ENCODE data around the gene IL32. TPM values are rescaled to one million over a fixed set of nuclear protein-coding genes. Genes with fewer than 3 reads are reported as not detected.

IL32 gene
- polyA plus RNA-seq, 2 of the 4 experiments (the other 2 are of a cell fraction): 8.9 to 20.2 TPM

GRCh38 chr16:3095869-3096268 is 30.4 kb downstream of the IL32 start:
- ATAC-seq (peak; percentile 47 to 52; a peak in 5 of 6 replicates), FAIRE-seq (no peak), DNase-seq (ENCODE audit: low read depth in 1 of 2, low spot score in 1 of 2) (peak; percentile 35 to 63)
- Histone ChIP-seq H3K4me3 (no peak overlapping the region), H3K4me1 (peaks cover 13% of the 10 kb centered on the region), H3K4me2 (peak overlapping the region; percentile 19; the same call in 1 of the 3 replicates), H3K9me3 (no peaks in the 10 kb centered on the region), H3K27ac (no peak overlapping the region; a peak in 1 of 6 replicates)
- CTCF ChIA-PET: interaction anchor here (0.9 to 10.9 kb wide), 6 partner anchors 10 to 64 kb away, joined by 3 to 124 read pairs (median 4); partner anchors contain the start of gene IL32
- TF ChIP-seq CTCF (IDR thresholded peaks at IDR 0.05) (peak; percentile 19; the same call in 2 of the 3 replicates), HEYL (CRISPR knock-in tag; IDR thresholded peaks at IDR 0.05) (no peak)
- POLR2A ChIA-PET: interaction anchor here (1.0 kb wide), 1 partner anchor 9 kb away, joined by 3 read pairs; no protein-coding TSS in a partner anchor
- 23% methylated on average over 4 of the region's 4 CpGs for WGBS (ENCODE audit: missing lambda C conversion rate)

- peak overlapping the region; percentile 19; the same call in 1 of the 3 replicates for H3K4me2 ChIP-seq
- FAIRE-seq: no peak
- 0 out of 6 replicates have a peak, but pooled peaks of 1 of the 2 experiments have one; percentile 25 for ATAC-seq
- TF ChIP-seq MYC (IDR thresholded peaks at IDR 0.05; ENCODE audit: borderline replicate concordance, low read length): no peak
- no peak for TF ChIP-seq PHF8 (IDR thresholded peaks at IDR 0.05; ENCODE audit: borderline replicate concordance, low read depth)
- no peak for TF ChIP-seq RAD21 (conservative IDR thresholded peaks at IDR 0.05 in 1 of 2, IDR thresholded peaks at IDR 0.05 in 1 of 2)
- TF ChIP-seq PBX3 (IDR thresholded peaks at IDR 0.05): no peak
- no peak for TF ChIP-seq NR3C1 (IDR thresholded peaks at IDR 0.05)
- no peak for TF ChIP-seq TP53 (CRISPR knock-in tag; IDR thresholded peaks at IDR 0.05)
- no peak for TF ChIP-seq EHF (CRISPR knock-in tag; IDR thresholded peaks at IDR 0.05)
- TF ChIP-seq FOSL2 (IDR thresholded peaks at IDR 0.05): no peak
- peak; percentile 17; the same call in 1 of the 2 replicates for TF ChIP-seq FOSL2 (CRISPR knock-in tag; IDR thresholded peaks at IDR 0.05)
- peaks cover 15% of the 10 kb centered on the region for H3K4me1 ChIP-seq
- POLR2A ChIA-PET: interaction anchor here (1.0 kb wide), 1 partner anchor 8 kb away, joined by 3 read pairs; no protein-coding TSS in a partner anchor
- CTCF ChIA-PET: interaction anchor here (0.9 to 10.9 kb wide), 6 partner anchors 9 to 65 kb away, joined by 3 to 124 read pairs (median 4); partner anchors contain the start of gene IL32
- no peak for DNase-seq (ENCODE audit: low read depth in 1 of 2, low spot score in 1 of 2)
- no peak overlapping the region for H3K4me3 ChIP-seq
- H3K9me3 ChIP-seq: no peaks in the 10 kb centered on the region
- 39% methylated on average over 5 of the region's 6 CpGs for WGBS (ENCODE audit: missing lambda C conversion rate)
- H3K27ac ChIP-seq: no peak overlapping the region; a peak in 1 of 6 replicates
These were observed 30.9 kb downstream of the IL32 start for GRCh38 chr16:3096362-3096761.

GRCh38 chr16:3097266-3097665 is 31.8 kb downstream of the IL32 start:
- H3K4me1 ChIP-seq: peaks cover 15% of the 10 kb centered on the region
- DNase-seq (ENCODE audit: low read depth in 1 of 2, low spot score in 1 of 2) (no peak), ATAC-seq (no peak), FAIRE-seq (no peak)
- TF ChIP-seq ESRRA (IDR thresholded peaks at IDR 0.05; ENCODE audit: borderline replicate concordance, low read length): no peak
- no peak for TF ChIP-seq NPAS2 (CRISPR knock-in tag; IDR thresholded peaks at IDR 0.05; ENCODE audit: borderline replicate concordance)
- TF ChIP-seq CBX8 (IDR thresholded peaks at IDR 0.05): no peak
- TF ChIP-seq RARB (CRISPR knock-in tag; IDR thresholded peaks at IDR 0.05): no peak
- TF ChIP-seq FOXS1 (CRISPR knock-in tag; IDR thresholded peaks at IDR 0.05): no peak
- no peak for TF ChIP-seq HEYL (CRISPR knock-in tag; IDR thresholded peaks at IDR 0.05)
- H3K4me3 ChIP-seq: no peak overlapping the region
- H3K4me2 ChIP-seq: no peak overlapping the region
- H3K27ac ChIP-seq: no peak overlapping the region
- H3K9me3 ChIP-seq: no peaks in the 10 kb centered on the region
- CTCF ChIA-PET: interaction anchor here (0.6 to 10.9 kb wide), 7 partner anchors 21 to 771 kb away, joined by 3 to 124 read pairs (median 4); partner anchors contain the start of gene IL32
- 69% methylated on average over 8 of the region's 8 CpGs for WGBS (ENCODE audit: missing lambda C conversion rate)
- POLR2A ChIA-PET: no interaction called here

Measured in A549 (cell line).